ENCODE results near the gene PLCD3. TPM values are rescaled to one million over a fixed set of nuclear protein-coding genes. Genes with fewer than 3 reads are reported as not detected.

PLCD3 gene
- total RNA-seq, 4 donors from 2014 or later, result 11.6 to 44.4 (median 18.4) TPM

GRCh38 chr17:45112559-45113423 is 19.5 kb downstream of the PLCD3 start:
- no peak for DNase-seq
- peaks cover 0 to 4% (median 0%) of the 10 kb centered on the region in 4 donors for H3K4me1 ChIP-seq
- no peak for TF ChIP-seq POLR2A (IDR thresholded peaks at IDR 0.05)
- no peak for TF ChIP-seq CTCF (IDR thresholded peaks at IDR 0.05)
- H3K36me3 ChIP-seq, result peaks cover 0 to 20% (median 0%) of the 10 kb centered on the region in 3 donors
- H3K9me3 ChIP-seq, result no peaks in the 10 kb centered on the region
- H3K4me3 ChIP-seq, result no peak overlapping the region
- no peak overlapping the region for H3K27ac ChIP-seq
- no peaks in the 10 kb centered on the region for H3K27me3 ChIP-seq

- peaks cover 0 to 28% (median 0%) of the 10 kb centered on the region in 3 donors for H3K36me3 ChIP-seq
These were observed 20.5 kb downstream of the PLCD3 start for GRCh38 chr17:45111850-45112249.

GRCh38 chr17:45110676-45111611 is 21.4 kb downstream of the PLCD3 start:
- TF ChIP-seq CTCF (IDR thresholded peaks at IDR 0.05), result no peak
- no peak for TF ChIP-seq POLR2A (IDR thresholded peaks at IDR 0.05)
- peak overlapping the region in 1 of 4 donors; percentile 61 for H3K27ac ChIP-seq
- no peaks in the 10 kb centered on the region for H3K27me3 ChIP-seq
- H3K36me3 ChIP-seq, result peaks cover 0 to 36% (median 0%) of the 10 kb centered on the region in 3 donors
- H3K9me3 ChIP-seq, result no peaks in the 10 kb centered on the region
- no peak overlapping the region for H3K4me3 ChIP-seq
- peaks cover 0 to 4% (median 0%) of the 10 kb centered on the region in 4 donors for H3K4me1 ChIP-seq
- DNase-seq, result no peak

More at GRCh38 chr17:45111850-45112249, 20.5 kb downstream of the PLCD3 start:
- no peaks in the 10 kb centered on the region for H3K9me3 ChIP-seq
- no peaks in the 10 kb centered on the region for H3K27me3 ChIP-seq
- H3K4me1 ChIP-seq, result peaks cover 0 to 4% (median 0%) of the 10 kb centered on the region in 4 donors
- H3K27ac ChIP-seq, result peak overlapping the region in 1 of 4 donors; percentile 61
- H3K4me3 ChIP-seq, result no peak overlapping the region
- no peak for DNase-seq
- TF ChIP-seq CTCF (IDR thresholded peaks at IDR 0.05) (no peak), POLR2A (IDR thresholded peaks at IDR 0.05) (no peak)

- Histone ChIP-seq H3K36me3 (peaks cover 0 to 57% (median 0%) of the 10 kb centered on the region in 3 donors), H3K27me3 (no peaks in the 10 kb centered on the region), H3K4me3 (no peak overlapping the region), H3K27ac (no peak overlapping the region), H3K4me1 (peaks cover 0 to 4% (median 0%) of the 10 kb centered on the region in 4 donors), H3K9me3 (no peaks in the 10 kb centered on the region)
- no peak for DNase-seq
- TF ChIP-seq CTCF (IDR thresholded peaks at IDR 0.05), result peak in 3 of 6 experiments; percentile 25 to 39 (median 27)
- no peak for TF ChIP-seq POLR2A (IDR thresholded peaks at IDR 0.05)
These were observed 23.5 kb downstream of the PLCD3 start for GRCh38 chr17:45108595-45109521.

All from Peyer's patch (tissue), 4 donors.